Measurements from ENCODE around the gene FCHO2. TPM values are rescaled to one million over a fixed set of nuclear protein-coding genes. Genes with fewer than 3 reads are reported as not detected.

FCHO2 gene
- total and polyA plus RNA-seq, 2 of the 8 experiments (the other 6 are each of a cell fraction or from before 2014, with no cell fraction given) = 4.3 to 15.7 TPM

DNA sequence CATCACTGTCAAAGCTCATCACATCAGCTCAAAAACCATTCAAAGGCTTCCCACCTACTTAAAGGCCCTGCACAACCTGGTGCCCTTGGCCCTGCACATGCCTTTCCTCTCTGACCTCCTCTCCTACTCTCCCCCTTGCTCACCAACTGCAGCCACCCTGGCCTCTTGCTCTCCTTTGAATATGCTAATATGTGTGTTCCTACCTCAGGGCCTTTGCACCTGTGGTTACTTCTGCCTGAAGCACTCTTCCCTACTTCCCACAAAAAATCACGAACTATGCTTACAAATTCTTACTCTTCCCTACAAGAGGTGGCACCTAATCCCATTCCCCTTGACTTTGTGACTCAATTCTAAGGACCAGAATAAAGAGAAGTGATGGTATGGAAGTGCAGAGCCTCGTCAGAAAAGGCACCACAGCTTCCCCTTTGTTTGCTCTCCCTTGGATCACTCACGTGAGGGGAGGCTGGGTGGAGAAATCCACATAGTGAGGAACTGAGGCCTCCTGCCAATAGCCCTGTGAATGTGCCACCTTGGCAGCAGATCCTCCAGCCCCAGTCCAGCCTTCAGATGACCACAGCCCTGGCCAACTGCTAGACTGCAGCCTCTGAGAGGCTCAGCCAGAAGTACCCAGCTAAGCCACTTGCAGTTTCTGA lies 161.4 kb downstream of the FCHO2 start (continued):
- TF ChIP-seq, protein P1, sequence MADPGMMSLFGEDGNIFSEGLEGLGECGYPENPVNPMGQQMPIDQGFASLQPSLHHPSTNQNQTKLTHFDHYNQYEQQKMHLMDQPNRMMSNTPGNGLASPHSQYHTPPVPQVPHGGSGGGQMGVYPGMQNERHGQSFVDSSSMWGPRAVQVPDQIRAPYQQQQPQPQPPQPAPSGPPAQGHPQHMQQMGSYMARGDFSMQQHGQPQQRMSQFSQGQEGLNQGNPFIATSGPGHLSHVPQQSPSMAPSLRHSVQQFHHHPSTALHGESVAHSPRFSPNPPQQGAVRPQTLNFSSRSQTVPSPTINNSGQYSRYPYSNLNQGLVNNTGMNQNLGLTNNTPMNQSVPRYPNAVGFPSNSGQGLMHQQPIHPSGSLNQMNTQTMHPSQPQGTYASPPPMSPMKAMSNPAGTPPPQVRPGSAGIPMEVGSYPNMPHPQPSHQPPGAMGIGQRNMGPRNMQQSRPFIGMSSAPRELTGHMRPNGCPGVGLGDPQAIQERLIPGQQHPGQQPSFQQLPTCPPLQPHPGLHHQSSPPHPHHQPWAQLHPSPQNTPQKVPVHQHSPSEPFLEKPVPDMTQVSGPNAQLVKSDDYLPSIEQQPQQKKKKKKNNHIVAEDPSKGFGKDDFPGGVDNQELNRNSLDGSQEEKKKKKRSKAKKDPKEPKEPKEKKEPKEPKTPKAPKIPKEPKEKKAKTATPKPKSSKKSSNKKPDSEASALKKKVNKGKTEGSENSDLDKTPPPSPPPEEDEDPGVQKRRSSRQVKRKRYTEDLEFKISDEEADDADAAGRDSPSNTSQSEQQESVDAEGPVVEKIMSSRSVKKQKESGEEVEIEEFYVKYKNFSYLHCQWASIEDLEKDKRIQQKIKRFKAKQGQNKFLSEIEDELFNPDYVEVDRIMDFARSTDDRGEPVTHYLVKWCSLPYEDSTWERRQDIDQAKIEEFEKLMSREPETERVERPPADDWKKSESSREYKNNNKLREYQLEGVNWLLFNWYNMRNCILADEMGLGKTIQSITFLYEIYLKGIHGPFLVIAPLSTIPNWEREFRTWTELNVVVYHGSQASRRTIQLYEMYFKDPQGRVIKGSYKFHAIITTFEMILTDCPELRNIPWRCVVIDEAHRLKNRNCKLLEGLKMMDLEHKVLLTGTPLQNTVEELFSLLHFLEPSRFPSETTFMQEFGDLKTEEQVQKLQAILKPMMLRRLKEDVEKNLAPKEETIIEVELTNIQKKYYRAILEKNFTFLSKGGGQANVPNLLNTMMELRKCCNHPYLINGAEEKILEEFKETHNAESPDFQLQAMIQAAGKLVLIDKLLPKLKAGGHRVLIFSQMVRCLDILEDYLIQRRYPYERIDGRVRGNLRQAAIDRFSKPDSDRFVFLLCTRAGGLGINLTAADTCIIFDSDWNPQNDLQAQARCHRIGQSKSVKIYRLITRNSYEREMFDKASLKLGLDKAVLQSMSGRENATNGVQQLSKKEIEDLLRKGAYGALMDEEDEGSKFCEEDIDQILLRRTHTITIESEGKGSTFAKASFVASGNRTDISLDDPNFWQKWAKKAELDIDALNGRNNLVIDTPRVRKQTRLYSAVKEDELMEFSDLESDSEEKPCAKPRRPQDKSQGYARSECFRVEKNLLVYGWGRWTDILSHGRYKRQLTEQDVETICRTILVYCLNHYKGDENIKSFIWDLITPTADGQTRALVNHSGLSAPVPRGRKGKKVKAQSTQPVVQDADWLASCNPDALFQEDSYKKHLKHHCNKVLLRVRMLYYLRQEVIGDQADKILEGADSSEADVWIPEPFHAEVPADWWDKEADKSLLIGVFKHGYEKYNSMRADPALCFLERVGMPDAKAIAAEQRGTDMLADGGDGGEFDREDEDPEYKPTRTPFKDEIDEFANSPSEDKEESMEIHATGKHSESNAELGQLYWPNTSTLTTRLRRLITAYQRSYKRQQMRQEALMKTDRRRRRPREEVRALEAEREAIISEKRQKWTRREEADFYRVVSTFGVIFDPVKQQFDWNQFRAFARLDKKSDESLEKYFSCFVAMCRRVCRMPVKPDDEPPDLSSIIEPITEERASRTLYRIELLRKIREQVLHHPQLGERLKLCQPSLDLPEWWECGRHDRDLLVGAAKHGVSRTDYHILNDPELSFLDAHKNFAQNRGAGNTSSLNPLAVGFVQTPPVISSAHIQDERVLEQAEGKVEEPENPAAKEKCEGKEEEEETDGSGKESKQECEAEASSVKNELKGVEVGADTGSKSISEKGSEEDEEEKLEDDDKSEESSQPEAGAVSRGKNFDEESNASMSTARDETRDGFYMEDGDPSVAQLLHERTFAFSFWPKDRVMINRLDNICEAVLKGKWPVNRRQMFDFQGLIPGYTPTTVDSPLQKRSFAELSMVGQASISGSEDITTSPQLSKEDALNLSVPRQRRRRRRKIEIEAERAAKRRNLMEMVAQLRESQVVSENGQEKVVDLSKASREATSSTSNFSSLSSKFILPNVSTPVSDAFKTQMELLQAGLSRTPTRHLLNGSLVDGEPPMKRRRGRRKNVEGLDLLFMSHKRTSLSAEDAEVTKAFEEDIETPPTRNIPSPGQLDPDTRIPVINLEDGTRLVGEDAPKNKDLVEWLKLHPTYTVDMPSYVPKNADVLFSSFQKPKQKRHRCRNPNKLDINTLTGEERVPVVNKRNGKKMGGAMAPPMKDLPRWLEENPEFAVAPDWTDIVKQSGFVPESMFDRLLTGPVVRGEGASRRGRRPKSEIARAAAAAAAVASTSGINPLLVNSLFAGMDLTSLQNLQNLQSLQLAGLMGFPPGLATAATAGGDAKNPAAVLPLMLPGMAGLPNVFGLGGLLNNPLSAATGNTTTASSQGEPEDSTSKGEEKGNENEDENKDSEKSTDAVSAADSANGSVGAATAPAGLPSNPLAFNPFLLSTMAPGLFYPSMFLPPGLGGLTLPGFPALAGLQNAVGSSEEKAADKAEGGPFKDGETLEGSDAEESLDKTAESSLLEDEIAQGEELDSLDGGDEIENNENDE (IDR thresholded peaks at IDR 0.05; ENCODE audit: insufficient replicate concordance, low read length) = no peak
- TF ChIP-seq POLR2AphosphoS5 (IDR thresholded peaks at IDR 0.05; ENCODE audit: low read depth, low read length) (no peak), RXRA (IDR thresholded peaks at IDR 0.05; ENCODE audit: insufficient read depth, low read depth, low read length) (no peak), BRCA1 (IDR thresholded peaks at IDR 0.05; ENCODE audit: low read depth, low read length) (no peak), MAFK (IDR thresholded peaks at IDR 0.05; ENCODE audit: low read depth, low read length) (no peak), SIX5 (IDR thresholded peaks at IDR 0.05; ENCODE audit: low read depth, low read length) (no peak)
